Right lobe of liver (tissue), 6 donors: ENCODE data around the gene CDHR2. TPM values are rescaled to one million over a fixed set of nuclear protein-coding genes. Genes with fewer than 3 reads are reported as not detected.

Experiments
- ATAC-seq, 4 donors: fragments of 200-7000 bp; cut with Tn5 transposase; one replicate each; pipeline ENCODE4 v1.9.1; 2020; ENCODE audit warnings: mild to moderate bottlenecking in 4 of 4, moderate library complexity in 4 of 4
- DNase-seq, 3 donors: peaks; one replicate each; pipeline ENCODE4 v3.0.0-alpha.2; 2020
- H3K27ac ChIP-seq, 3 donors: fragments of 200-600 bp; one replicate each; pipeline ENCODE4 v1.8.0; 2022
- H3K27me3 ChIP-seq, 2 donors: fragments of 200-600 bp; one replicate each; pipeline ENCODE4 v1.8.0; 2022
- H3K36me3 ChIP-seq, 4 donors: fragments of 200-600 bp; sonication (generic) in 1 of 4; one replicate each; pipeline versions ENCODE4 v1.5.1 to v1.8.0; 2017 to 2022; ENCODE audit warnings: control low read depth in 1 of 4
- H3K4me1 ChIP-seq, 4 donors: fragments of 200-600 bp; sonication (generic) in 1 of 4; one replicate each; pipeline versions ENCODE4 v1.5.1 to v1.8.0; 2017 to 2022; ENCODE audit warnings: control low read depth in 1 of 4
- H3K4me3 ChIP-seq, 3 donors: fragments of 200-600 bp; one replicate each; pipeline ENCODE4 v1.8.0; 2022
- H3K9me3 ChIP-seq, 4 donors: fragments of 200-600 bp; sonication (generic) in 1 of 4; one replicate each; pipeline versions ENCODE4 v1.5.1 to v1.8.0; 2017 to 2022; ENCODE audit warnings: control low read depth in 1 of 4
- CTCF ChIP-seq, 4 donors: fragments of 200-600 bp in 3 of 4; fragments of 450-650 bp in 1 of 4; IDR thresholded peaks; one replicate each; pipeline versions ENCODE4 v1.5.1 to v1.8.0; 2016 to 2022; ENCODE audit warnings: antibody characterized with exemption in 4 of 4, mild to moderate bottlenecking in 2 of 4
- POLR2A ChIP-seq: fragments of 450-650 bp; IDR thresholded peaks from one replicate; pipeline ENCODE4 v1.6.1; 2017; ENCODE audit warnings: antibody characterized with exemption, mild to moderate bottlenecking
- WGBS: methylation state at CpG from one replicate; pipeline ENCODE4 v1.1.6; 2018; ENCODE audit warnings: low coverage, low lambda C conversion rate; ENCODE audit not compliant: insufficient coverage; ENCODE audit errors: missing lambda C conversion rate; 5-methylcytosine and 5-hydroxymethylcytosine counted together
- intact Hi-C, 2 donors: fragments of 100-400 bp; cut with DNase I; formaldehyde crosslinking; loops; one replicate each; pipeline versions ENCODE4 v1.11.2 to v1.14.1; 2022
- total RNA-seq, 6 experiments: library from RNA; depleted of rRNA in 2 of 6; stranded (reverse); fragments of >200 nt in 2 of 6; fragmentation: NEBNext Ultra II Directional in 3 of 6; extraction: Animal tissue kit (Norgen Biotek cat#: 25700) in 3 of 6; gene quantifications; one replicate each; pipeline versions ENCODE4 v1.1.0 to v1.2.4, GENCODE V29; 2016 to 2023
- donor health status: DM: no; HTN: yes; CAD: no.
- donor health status: DM: no; HTN: no; CAD: no.
- donor health status: DM: no; HTN: no; CAD: no.
- donor health status: DM: no; HTN: yes; CAD: no.
- donor health status: DM: no; HTN: yes; CAD: no.

Gene CDHR2
- total RNA-seq, 6 experiments from 2014 or later, result 6.8 to 89.2 (median 41.2) TPM

DNA sequence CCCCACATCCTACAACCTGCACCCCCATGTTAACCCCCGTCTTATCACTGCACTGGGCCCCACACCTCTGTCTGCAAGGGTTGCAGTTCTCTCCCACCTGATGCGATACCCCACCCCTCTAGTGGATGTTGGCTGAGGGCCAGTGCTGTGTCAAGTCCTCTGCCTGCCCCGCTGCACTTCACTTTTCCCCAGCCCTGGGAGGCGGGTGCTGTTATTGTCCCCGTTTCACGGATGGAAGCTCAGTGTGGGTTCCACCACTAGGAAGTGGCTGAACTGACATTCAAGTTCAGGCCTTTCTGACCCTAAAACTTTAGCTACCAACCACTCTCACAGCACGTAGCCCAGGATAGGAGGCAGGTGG lies 77.7 kb downstream of the CDHR2 start:
- TF ChIP-seq CTCF (IDR thresholded peaks at IDR 0.05), result no peak
- TF ChIP-seq POLR2A, result no peak
- peaks cover 0 to 11% (median 0%) of the 10 kb centered on the region in 4 donors for H3K4me1 ChIP-seq
- DNase-seq (no peak), ATAC-seq (no peak)
- intact Hi-C loops, result no loop called here
- H3K27ac ChIP-seq, result no peak overlapping the region
- 50% methylated on average over 5 of the region's 7 CpGs for WGBS
- no peaks in the 10 kb centered on the region for H3K36me3 ChIP-seq
- no peaks in the 10 kb centered on the region for H3K9me3 ChIP-seq
- peaks cover 4 to 5% of the 10 kb centered on the region in 2 donors for H3K27me3 ChIP-seq
- no peak overlapping the region for H3K4me3 ChIP-seq

DNA sequence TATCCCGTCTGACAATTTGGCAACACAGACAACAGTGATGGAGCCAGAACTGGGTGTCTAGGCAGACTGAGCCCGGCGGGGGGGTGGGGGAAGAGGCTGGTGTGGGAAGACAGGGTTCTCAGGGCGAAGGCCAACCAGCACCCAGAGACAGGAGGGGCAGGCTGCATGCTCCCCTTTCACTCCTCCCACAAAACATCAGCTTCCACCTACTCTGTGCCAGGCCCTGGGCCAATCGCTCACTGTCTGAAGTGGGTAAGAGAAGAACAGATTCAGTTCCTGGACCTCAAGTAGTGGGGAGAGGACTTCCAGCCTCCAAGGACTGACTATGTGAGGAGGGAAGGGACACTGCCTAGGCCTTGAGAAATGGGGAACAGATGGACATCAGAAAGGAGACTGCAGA lies 78.4 kb downstream of the CDHR2 start:
- TF ChIP-seq POLR2A, result no peak
- TF ChIP-seq CTCF (IDR thresholded peaks at IDR 0.05), result no peak
- DNase-seq (no peak), ATAC-seq (no peak)
- H3K27ac ChIP-seq, result no peak overlapping the region
- H3K4me3 ChIP-seq, result no peak overlapping the region
- intact Hi-C loops, result no loop called here
- H3K27me3 ChIP-seq, result peaks cover 4 to 5% of the 10 kb centered on the region in 2 donors
- 63% methylated on average over 4 of the region's 5 CpGs for WGBS
- no peaks in the 10 kb centered on the region for H3K36me3 ChIP-seq
- H3K9me3 ChIP-seq, result no peaks in the 10 kb centered on the region
- H3K4me1 ChIP-seq, result peaks cover 0 to 11% (median 0%) of the 10 kb centered on the region in 4 donors

GRCh38 chr5:176628406-176629228 lies 79.5 kb downstream of the CDHR2 start:
- TF ChIP-seq POLR2A, result no peak
- TF ChIP-seq CTCF (IDR thresholded peaks at IDR 0.05), result no peak
- Histone ChIP-seq H3K36me3 (no peaks in the 10 kb centered on the region), H3K4me1 (peaks cover 0 to 11% (median 0%) of the 10 kb centered on the region in 4 donors), H3K27ac (no peak overlapping the region), H3K27me3 (peaks cover 4 to 5% of the 10 kb centered on the region in 2 donors), H3K4me3 (no peak overlapping the region), H3K9me3 (no peaks in the 10 kb centered on the region)
- intact Hi-C loops, result no loop called here
- 53% methylated on average over 9 of the region's 13 CpGs for WGBS
- DNase-seq (no peak), ATAC-seq (no peak)

DNA sequence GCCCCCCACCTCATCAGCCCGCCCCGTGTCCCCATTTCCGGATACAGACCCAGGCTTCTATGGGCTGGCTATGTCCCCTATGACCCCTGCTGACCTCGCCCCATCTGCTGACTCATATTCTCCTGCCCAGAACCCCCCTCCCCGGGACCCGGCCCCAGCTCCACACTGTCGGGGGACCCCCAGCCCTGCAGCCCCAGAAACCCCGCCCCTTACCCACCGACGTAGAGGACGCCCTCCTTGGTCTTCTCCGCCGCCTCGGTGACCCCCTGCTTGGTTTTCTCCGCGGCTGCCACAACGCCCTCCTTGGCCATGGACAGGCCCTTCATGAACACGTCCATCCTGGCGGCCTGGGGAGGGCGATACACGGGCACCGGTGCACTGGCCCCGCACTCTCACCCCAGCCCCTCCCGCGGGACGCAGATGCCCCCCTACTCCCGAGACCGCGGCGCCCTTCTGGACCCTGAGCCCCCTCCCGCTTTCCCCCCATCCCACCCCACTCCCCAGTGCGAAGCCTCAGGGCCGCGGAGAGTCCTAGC lies 80.2 kb downstream of the CDHR2 start:
- no peak overlapping the region for H3K4me3 ChIP-seq
- no peak overlapping the region for H3K27ac ChIP-seq
- ATAC-seq (no peak), DNase-seq (no peak)
- H3K36me3 ChIP-seq, result no peaks in the 10 kb centered on the region
- intact Hi-C loops, result no loop called here
- 3% methylated on average over 15 of the region's 34 CpGs for WGBS
- peaks cover 4 to 5% of the 10 kb centered on the region in 2 donors for H3K27me3 ChIP-seq
- TF ChIP-seq CTCF (IDR thresholded peaks at IDR 0.05) (no peak), POLR2A (no peak)
- no peaks in the 10 kb centered on the region for H3K9me3 ChIP-seq
- H3K4me1 ChIP-seq, result peaks cover 0 to 11% (median 0%) of the 10 kb centered on the region in 4 donors
